ENCODE data around the gene RASSF10. TPM values are rescaled to one million over a fixed set of nuclear protein-coding genes. Genes with fewer than 3 reads are reported as not detected.

Gene RASSF10
- total and polyA plus RNA-seq, 2 donors (not counting 1 experiment from before 2014, with no cell fraction given), result not detected

DNA sequence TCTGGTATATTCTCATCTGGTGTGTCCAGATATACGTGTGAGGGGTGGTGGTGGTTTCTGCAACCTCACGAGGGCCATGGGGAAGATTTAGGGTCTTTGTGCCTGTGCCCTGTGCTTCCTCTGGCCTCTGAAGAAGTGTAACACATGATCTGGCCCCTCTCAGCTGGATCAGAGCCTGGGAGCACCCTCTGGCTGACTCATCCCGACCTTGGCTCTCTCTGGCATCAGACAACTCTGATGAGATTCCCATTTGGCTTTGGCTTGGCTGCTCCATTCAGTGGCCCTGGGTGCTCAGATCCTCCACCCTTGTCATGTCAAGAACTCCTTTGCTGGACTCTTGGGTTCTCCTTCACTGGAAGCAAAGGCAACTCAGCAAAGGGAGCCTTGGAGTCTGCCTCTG, 45.2 kb downstream of the RASSF10 start:
- DNase-seq (no peak), ATAC-seq (ENCODE audit: low read depth) (no peak)
- TF ChIP-seq, protein P1, sequence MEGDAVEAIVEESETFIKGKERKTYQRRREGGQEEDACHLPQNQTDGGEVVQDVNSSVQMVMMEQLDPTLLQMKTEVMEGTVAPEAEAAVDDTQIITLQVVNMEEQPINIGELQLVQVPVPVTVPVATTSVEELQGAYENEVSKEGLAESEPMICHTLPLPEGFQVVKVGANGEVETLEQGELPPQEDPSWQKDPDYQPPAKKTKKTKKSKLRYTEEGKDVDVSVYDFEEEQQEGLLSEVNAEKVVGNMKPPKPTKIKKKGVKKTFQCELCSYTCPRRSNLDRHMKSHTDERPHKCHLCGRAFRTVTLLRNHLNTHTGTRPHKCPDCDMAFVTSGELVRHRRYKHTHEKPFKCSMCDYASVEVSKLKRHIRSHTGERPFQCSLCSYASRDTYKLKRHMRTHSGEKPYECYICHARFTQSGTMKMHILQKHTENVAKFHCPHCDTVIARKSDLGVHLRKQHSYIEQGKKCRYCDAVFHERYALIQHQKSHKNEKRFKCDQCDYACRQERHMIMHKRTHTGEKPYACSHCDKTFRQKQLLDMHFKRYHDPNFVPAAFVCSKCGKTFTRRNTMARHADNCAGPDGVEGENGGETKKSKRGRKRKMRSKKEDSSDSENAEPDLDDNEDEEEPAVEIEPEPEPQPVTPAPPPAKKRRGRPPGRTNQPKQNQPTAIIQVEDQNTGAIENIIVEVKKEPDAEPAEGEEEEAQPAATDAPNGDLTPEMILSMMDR (IDR thresholded peaks at IDR 0.05), result no peak
- no peak for TF ChIP-seq EZH2 (IDR thresholded peaks at IDR 0.05; ENCODE audit: borderline replicate concordance, insufficient read depth, low read depth, low read length, poor library complexity, severe bottlenecking)
- Histone ChIP-seq H4K20me1 (ENCODE audit: control insufficient read depth, insufficient read depth, low read length, poor library complexity, severe bottlenecking) (no peaks in the 10 kb centered on the region), H3K4me2 (replicated peaks; ENCODE audit: low read depth, low read length, poor library complexity, severe bottlenecking) (no peak overlapping the region), H3K27me3 (replicated peaks in 1 of 4; ENCODE audit: control extremely low read depth in 1 of 4, control insufficient read depth in 3 of 4, insufficient read depth in 4 of 4, low read length in 3 of 4) (peaks cover 0 to 5% (median 1%) of the 10 kb centered on the region in 4 experiments), H3K79me2 (ENCODE audit: control insufficient read depth, insufficient read depth, low read length) (no peaks in the 10 kb centered on the region), H3K9me3 (ENCODE audit: control extremely low read depth in 1 of 3, control insufficient read depth in 2 of 3, insufficient read depth in 1 of 3, low read length in 2 of 3) (peaks cover 0 to 3% (median 0%) of the 10 kb centered on the region in 3 donors), H3K27ac (ENCODE audit: low read length in 2 of 2) (no peak overlapping the region), H3K9ac (ENCODE audit: low read length) (no peak overlapping the region), H3K4me3 (ENCODE audit: control extremely low read depth in 1 of 5, extremely low read depth in 1 of 5, insufficient read depth in 1 of 5, low read depth in 2 of 5, low read length in 4 of 5) (no peak overlapping the region), H3K4me1 (ENCODE audit: control insufficient read depth in 2 of 2, insufficient read depth in 2 of 2, low read length in 2 of 2) (no peaks in the 10 kb centered on the region), H2AFZ (ENCODE audit: insufficient read depth, low read depth, low read length, poor library complexity, severe bottlenecking) (no peak overlapping the region), H3K36me3 (replicated peaks in 1 of 2; ENCODE audit: control extremely low read depth in 1 of 2, control insufficient read depth in 1 of 2, extremely low read depth in 1 of 2, insufficient read depth in 2 of 2, low read length in 1 of 2) (no peaks in the 10 kb centered on the region)
- Mint-ChIP-seq H3K27ac (no peak overlapping the region), H3K4me1 (no peaks in the 10 kb centered on the region), H3K9me3 (ENCODE audit: insufficient read depth) (no peaks in the 10 kb centered on the region), H3K4me3 (no peak overlapping the region), H3K27me3 (peaks cover 41% of the 10 kb centered on the region)
- WGBS (ENCODE audit: insufficient coverage), result 46% methylated on average over 2 of the region's 3 CpGs
- intact Hi-C loops (cut with micrococcal nuclease), result no loop called here
- ChIA-PET POLR2A (no interaction called here), CTCF (no interaction called here)

DNA sequence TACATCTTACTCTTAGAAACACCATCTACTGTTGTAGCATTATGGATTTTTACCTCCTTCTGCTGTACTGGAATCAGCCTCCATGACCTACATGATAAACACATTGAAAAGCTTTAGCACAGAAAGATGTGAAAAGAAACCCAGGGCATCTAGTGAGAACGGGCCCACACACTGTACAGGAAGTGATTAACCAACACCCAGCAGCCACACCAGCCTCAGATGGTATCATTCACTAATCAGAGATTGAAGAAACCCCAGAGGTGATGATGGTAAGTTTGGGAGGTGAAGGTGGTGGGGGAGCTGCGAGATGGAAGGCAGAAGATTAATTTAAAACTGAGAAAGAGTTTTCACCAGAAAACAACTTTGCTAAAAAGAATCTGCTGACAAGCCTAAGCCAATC, 46.1 kb downstream of the RASSF10 start:
- H3K4me3 ChIP-seq (ENCODE audit: control extremely low read depth in 1 of 5, extremely low read depth in 1 of 5, insufficient read depth in 1 of 5, low read depth in 2 of 5, low read length in 4 of 5), result no peak overlapping the region
- Mint-ChIP-seq H3K9me3 (ENCODE audit: insufficient read depth) (no peaks in the 10 kb centered on the region), H3K27me3 (peaks cover 32% of the 10 kb centered on the region), H3K4me1 (no peaks in the 10 kb centered on the region), H3K27ac (no peak overlapping the region), H3K4me3 (no peak overlapping the region)
- no peaks in the 10 kb centered on the region for H4K20me1 ChIP-seq (ENCODE audit: control insufficient read depth, insufficient read depth, low read length, poor library complexity, severe bottlenecking)
- no peak overlapping the region for H3K9ac ChIP-seq (ENCODE audit: low read length)
- no peak overlapping the region for H2AFZ ChIP-seq (ENCODE audit: insufficient read depth, low read depth, low read length, poor library complexity, severe bottlenecking)
- ATAC-seq (ENCODE audit: low read depth) (no peak), DNase-seq (no peak)
- TF ChIP-seq, protein P1 (IDR thresholded peaks at IDR 0.05), result no peak
- TF ChIP-seq EZH2 (IDR thresholded peaks at IDR 0.05; ENCODE audit: borderline replicate concordance, insufficient read depth, low read depth, low read length, poor library complexity, severe bottlenecking), result no peak
- no peaks in the 10 kb centered on the region for H3K79me2 ChIP-seq (ENCODE audit: control insufficient read depth, insufficient read depth, low read length)
- no peak overlapping the region for H3K27ac ChIP-seq (ENCODE audit: low read length in 2 of 2)
- intact Hi-C loops (cut with micrococcal nuclease), result no loop called here
- no peaks in the 10 kb centered on the region for H3K36me3 ChIP-seq (replicated peaks in 1 of 2; ENCODE audit: control extremely low read depth in 1 of 2, control insufficient read depth in 1 of 2, extremely low read depth in 1 of 2, insufficient read depth in 2 of 2, low read length in 1 of 2)
- H3K9me3 ChIP-seq (ENCODE audit: control extremely low read depth in 1 of 3, control insufficient read depth in 2 of 3, insufficient read depth in 1 of 3, low read length in 2 of 3), result peaks cover 0 to 3% (median 0%) of the 10 kb centered on the region in 3 donors
- WGBS (ENCODE audit: insufficient coverage), result no CpG with 5 or more reads among the region's 2 CpGs
- H3K4me2 ChIP-seq (replicated peaks; ENCODE audit: low read depth, low read length, poor library complexity, severe bottlenecking), result no peak overlapping the region
- no peaks in the 10 kb centered on the region for H3K4me1 ChIP-seq (ENCODE audit: control insufficient read depth in 2 of 2, insufficient read depth in 2 of 2, low read length in 2 of 2)
- H3K27me3 ChIP-seq (replicated peaks in 1 of 4; ENCODE audit: control extremely low read depth in 1 of 4, control insufficient read depth in 3 of 4, insufficient read depth in 4 of 4, low read length in 3 of 4), result peaks cover 0 to 5% (median 1%) of the 10 kb centered on the region in 4 experiments
- CTCF ChIA-PET, result no interaction called here
- POLR2A ChIA-PET, result no interaction called here

Data from B cell (primary cell).